Progenitor cell of endocrine pancreas (in vitro differentiated cells): ENCODE data around the gene WDR11. TPM values are rescaled to one million over a fixed set of nuclear protein-coding genes. Genes with fewer than 3 reads are reported as not detected.

Experiments
- DNase-seq: peaks from one replicate; pipeline ENCODE4 v3.0.0; 2021; ENCODE audit warnings: low spot score; ENCODE audit not compliant: unreplicated experiment
- H3K27ac Mint-ChIP-seq: 2 replicates; pipeline ENCODE4 v1.8.0; 2021; ENCODE audit warnings: mild to moderate bottlenecking, moderate library complexity, mixed read lengths
- H3K27me3 Mint-ChIP-seq: 2 replicates; pipeline ENCODE4 v1.8.0; 2021; ENCODE audit warnings: mixed read lengths
- H3K36me3 Mint-ChIP-seq: 2 replicates; pipeline ENCODE4 v1.8.0; 2022; ENCODE audit warnings: mixed read lengths; ENCODE audit not compliant: insufficient read depth
- H3K4me1 Mint-ChIP-seq: 2 replicates; pipeline ENCODE4 v1.8.0; 2021; ENCODE audit warnings: low read depth, mixed read lengths
- H3K4me3 Mint-ChIP-seq: 2 replicates; pipeline ENCODE4 v1.8.0; 2021; ENCODE audit warnings: low read depth, mild to moderate bottlenecking, moderate library complexity, mixed read lengths
- H3K9me3 Mint-ChIP-seq: 2 replicates; pipeline ENCODE4 v1.8.0; 2021; ENCODE audit warnings: low read depth, mixed read lengths
- total RNA-seq: library from RNA; stranded (reverse); gene quantifications from 2 replicates; pipeline ENCODE4 v1.2.1, GENCODE V29; 2021
- TF ChIP-seq, protein P1 (sequence below): fragments of 200-600 bp; sonication (generic); IDR thresholded peaks from one replicate; pipeline ENCODE4 v1.5.0; 2021; ENCODE audit warnings: antibody characterized with exemption, mild to moderate bottlenecking; ENCODE audit not compliant: unreplicated experiment

Gene WDR11
- total RNA-seq, 1 donor from 2014 or later: 66.1 TPM

DNA sequence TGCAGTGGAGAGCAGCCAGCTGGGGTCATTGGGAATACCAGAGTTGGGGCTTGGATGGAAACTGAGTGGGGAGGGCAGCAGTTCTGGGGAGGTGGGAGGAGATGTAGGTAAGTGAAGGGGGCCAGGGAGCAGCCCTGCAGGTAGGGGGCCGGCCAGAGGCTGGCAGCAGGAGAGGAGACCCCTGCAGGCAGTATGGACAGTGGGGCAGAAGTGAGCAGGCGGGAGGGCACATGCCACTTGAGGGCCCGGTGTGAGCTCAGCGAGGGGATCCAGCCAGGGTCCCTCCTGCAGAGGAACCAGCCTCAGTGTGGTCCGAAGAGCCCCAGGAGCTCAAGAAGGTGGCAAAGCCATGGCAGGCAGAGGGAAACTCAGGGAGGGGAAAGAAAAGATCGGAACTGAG, 75.4 kb downstream of the WDR11 start:
- TF ChIP-seq, protein P1, sequence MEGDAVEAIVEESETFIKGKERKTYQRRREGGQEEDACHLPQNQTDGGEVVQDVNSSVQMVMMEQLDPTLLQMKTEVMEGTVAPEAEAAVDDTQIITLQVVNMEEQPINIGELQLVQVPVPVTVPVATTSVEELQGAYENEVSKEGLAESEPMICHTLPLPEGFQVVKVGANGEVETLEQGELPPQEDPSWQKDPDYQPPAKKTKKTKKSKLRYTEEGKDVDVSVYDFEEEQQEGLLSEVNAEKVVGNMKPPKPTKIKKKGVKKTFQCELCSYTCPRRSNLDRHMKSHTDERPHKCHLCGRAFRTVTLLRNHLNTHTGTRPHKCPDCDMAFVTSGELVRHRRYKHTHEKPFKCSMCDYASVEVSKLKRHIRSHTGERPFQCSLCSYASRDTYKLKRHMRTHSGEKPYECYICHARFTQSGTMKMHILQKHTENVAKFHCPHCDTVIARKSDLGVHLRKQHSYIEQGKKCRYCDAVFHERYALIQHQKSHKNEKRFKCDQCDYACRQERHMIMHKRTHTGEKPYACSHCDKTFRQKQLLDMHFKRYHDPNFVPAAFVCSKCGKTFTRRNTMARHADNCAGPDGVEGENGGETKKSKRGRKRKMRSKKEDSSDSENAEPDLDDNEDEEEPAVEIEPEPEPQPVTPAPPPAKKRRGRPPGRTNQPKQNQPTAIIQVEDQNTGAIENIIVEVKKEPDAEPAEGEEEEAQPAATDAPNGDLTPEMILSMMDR: no peak
- Mint-ChIP-seq H3K4me1 (no peaks in the 10 kb centered on the region), H3K4me3 (no peak overlapping the region), H3K36me3 (peaks cover 2% of the 10 kb centered on the region), H3K27me3 (peaks cover 4% of the 10 kb centered on the region), H3K27ac (no peak overlapping the region), H3K9me3 (peaks cover 3% of the 10 kb centered on the region)
- no peak for DNase-seq

DNA sequence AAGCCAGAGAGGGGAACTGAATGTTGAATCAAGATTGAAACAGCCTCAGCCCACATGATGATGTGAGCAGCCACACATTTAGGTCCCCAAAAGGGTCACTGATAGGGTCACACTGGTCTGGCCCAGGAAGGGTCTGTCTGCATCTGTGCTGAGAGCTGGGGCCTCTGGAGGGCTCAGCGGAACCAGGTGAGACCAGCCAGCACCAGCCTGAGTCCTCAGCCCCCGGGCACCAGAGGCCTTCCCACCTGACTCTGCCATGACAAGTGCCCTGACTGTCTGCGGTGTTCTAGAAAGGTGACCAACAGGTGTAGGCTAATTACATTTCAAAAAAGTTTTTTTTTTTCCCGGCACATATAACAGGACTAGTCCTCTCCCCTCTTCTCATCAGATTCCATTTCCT, 76.2 kb downstream of the WDR11 start:
- Mint-ChIP-seq H3K36me3 (peaks cover 2% of the 10 kb centered on the region), H3K4me1 (no peaks in the 10 kb centered on the region), H3K27me3 (peaks cover 4% of the 10 kb centered on the region), H3K4me3 (no peak overlapping the region), H3K27ac (no peak overlapping the region), H3K9me3 (peaks cover 3% of the 10 kb centered on the region)
- TF ChIP-seq, protein P1: no peak
- no peak for DNase-seq

DNA sequence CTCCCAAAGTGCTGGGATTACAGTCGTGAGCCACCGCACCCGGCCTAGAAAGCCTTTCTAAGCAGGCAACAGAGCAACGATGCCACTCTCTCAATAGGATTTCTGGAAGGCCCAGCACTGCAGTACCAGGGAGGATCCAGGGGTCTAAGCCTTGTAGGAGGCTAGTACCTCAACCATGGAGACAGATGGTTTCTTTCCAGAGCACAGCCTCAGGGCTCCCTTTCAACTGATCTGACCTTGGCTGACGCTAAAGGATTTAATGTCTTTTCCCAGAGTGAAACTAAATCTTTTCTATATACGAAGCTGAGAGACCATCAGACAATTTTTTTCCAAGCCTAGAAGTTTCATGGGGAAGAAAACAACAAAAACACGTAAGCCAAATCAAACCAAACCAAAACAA, 78.0 kb downstream of the WDR11 start:
- no peak for DNase-seq
- Mint-ChIP-seq H3K4me3 (no peak overlapping the region), H3K36me3 (peaks cover 2% of the 10 kb centered on the region), H3K27ac (no peak overlapping the region), H3K27me3 (peaks cover 4% of the 10 kb centered on the region), H3K9me3 (peaks cover 3% of the 10 kb centered on the region), H3K4me1 (no peaks in the 10 kb centered on the region)
- TF ChIP-seq, protein P1: no peak

DNA sequence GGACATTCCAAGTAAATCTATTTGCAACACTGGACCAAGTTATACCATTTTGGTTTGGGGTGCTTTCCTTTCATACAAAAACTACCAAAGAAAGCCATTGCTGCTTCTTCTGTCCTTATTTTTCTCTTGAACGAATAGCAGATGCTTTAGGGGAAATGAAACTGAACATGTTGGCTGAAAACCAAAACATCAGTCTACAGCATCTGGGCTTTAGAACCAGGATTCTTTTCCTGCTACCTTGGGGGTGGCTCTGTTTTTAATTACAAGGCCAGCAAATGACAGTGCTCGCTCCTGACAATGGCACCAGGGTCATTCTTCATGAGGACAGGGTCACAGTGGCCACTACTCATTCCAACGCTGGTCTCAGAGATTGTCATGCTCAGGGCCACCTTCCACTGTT, 80.3 kb downstream of the WDR11 start:
- H3K4me3 Mint-ChIP-seq: no peak overlapping the region
- H3K27me3 Mint-ChIP-seq: no peaks in the 10 kb centered on the region
- no peaks in the 10 kb centered on the region for H3K4me1 Mint-ChIP-seq
- TF ChIP-seq, protein P1: no peak
- no peaks in the 10 kb centered on the region for H3K9me3 Mint-ChIP-seq
- H3K36me3 Mint-ChIP-seq: no peaks in the 10 kb centered on the region
- no peak for DNase-seq
- H3K27ac Mint-ChIP-seq: no peak overlapping the region

DNA sequence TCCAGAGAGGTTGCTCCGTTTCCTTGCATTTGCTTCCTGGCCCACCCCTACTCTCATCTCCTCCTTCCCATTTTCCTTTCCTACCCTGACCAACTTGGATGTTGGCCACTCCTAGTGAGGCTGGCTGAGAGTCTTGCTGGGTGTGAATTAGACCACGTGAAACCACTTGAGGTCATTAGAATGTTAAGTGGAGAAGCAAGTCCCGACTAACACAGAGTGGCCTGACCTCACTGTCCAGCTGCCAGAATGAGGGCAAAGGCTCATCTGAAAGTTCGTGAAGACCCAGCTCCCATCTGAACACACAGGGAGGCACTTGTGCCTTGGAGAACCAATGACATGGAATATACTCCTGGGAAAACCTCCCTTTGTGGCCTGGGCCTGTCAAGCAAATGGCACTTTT, 80.8 kb downstream of the WDR11 start:
- Mint-ChIP-seq H3K27me3 (no peaks in the 10 kb centered on the region), H3K36me3 (no peaks in the 10 kb centered on the region), H3K27ac (no peak overlapping the region), H3K4me1 (no peaks in the 10 kb centered on the region), H3K4me3 (no peak overlapping the region), H3K9me3 (no peaks in the 10 kb centered on the region)
- DNase-seq: no peak
- TF ChIP-seq, protein P1: no peak
